Astrocyte (in vitro differentiated cells and primary cell): ENCODE data around the gene SHROOM1.

Experiments
- CTCF ChIP-seq: IDR thresholded peaks from 2 replicates; pipeline ENCODE4 v1.5.1; 2011; ENCODE audit warnings: low read depth, mild to moderate bottlenecking, inconsistent platforms, low read length, moderate library complexity; ENCODE audit not compliant: insufficient read depth
- EZH2 ChIP-seq: IDR thresholded peaks from 2 replicates; pipeline ENCODE4 v1.6.1; 2012; ENCODE audit warnings: mild to moderate bottlenecking, low read length, inconsistent platforms; ENCODE audit not compliant: insufficient read depth

GRCh38 chr5:132860742-132861141 lies 30.3 kb upstream of the SHROOM1 start:
- TF ChIP-seq CTCF (no peak), EZH2 (no peak)
